A549 (cell line): Measurements from ENCODE around the gene SIAH2. TPM values are rescaled to one million over a fixed set of nuclear protein-coding genes. Genes with fewer than 3 reads are reported as not detected.

ENCODE experiments used
- ATAC-seq, 2 experiments: fragments of 200-7000 bp in 1 of 2; fragments of >200 bp in 1 of 2; cut with Nextera tagmentation in 1 of 2; cut with Tn5 transposase in 1 of 2; 3 replicates each; pipeline versions ENCODE4 v1.8.0 to v1.9.1; 2018 to 2020; ENCODE audit warnings: mild to moderate bottlenecking in 1 of 2, moderate library complexity in 1 of 2
- CTCF ChIA-PET: fragments of 300-600 bp; sonication (Branson Sonifier 250); formaldehyde crosslinking; extraction: SDS; loops from one replicate; lab custom pipeline; 2021; ENCODE audit warnings: antibody characterized with exemption, inconsistent platforms; lab: Yijun Ruan, JAX
- POLR2A ChIA-PET: fragments of 350-600 bp; formaldehyde crosslinking; extraction: SDS; loops from one replicate; lab custom pipeline; 2021; ENCODE audit warnings: antibody characterized with exemption, inconsistent platforms; lab: Yijun Ruan, JAX
- DNase-seq, 2 experiments: peaks; one replicate each; pipeline versions ENCODE4 v3.0.0 to v3.0.0-alpha.2; 2011 to 2016; ENCODE audit warnings: low read depth in 1 of 2, low spot score in 1 of 2
- FAIRE-seq: peaks from 2 replicates; lab custom pipeline; 2011; peaks lifted over from hg19 to GRCh38; lab: Jason Lieb, UNC
- H3K27ac ChIP-seq, 2 experiments: fragments of >200 bp; sonication (Bioruptor Twin); formaldehyde crosslinking; 3 replicates each; pipeline ENCODE4 v1.5.1; 2016 to 2017
- H3K4me1 ChIP-seq: fragments of >200 bp; sonication (Bioruptor Twin); formaldehyde crosslinking; 3 replicates; pipeline ENCODE4 v1.6.1; 2016
- H3K4me2 ChIP-seq: fragments of >200 bp; sonication (Bioruptor Twin); formaldehyde crosslinking; 3 replicates; pipeline ENCODE4 v1.6.1; 2016
- H3K4me3 ChIP-seq: fragments of >200 bp; sonication (Bioruptor Twin); formaldehyde crosslinking; 3 replicates; pipeline ENCODE4 v1.5.1; 2016
- H3K9me3 ChIP-seq: fragments of >200 bp; sonication (Bioruptor Twin); formaldehyde crosslinking; 3 replicates; pipeline ENCODE4 v1.6.1; 2016
- CHD4 ChIP-seq: fragments of 200-600 bp; sonication (generic); IDR thresholded peaks from 2 replicates; pipeline ENCODE4 v1.6.1; 2016; ENCODE audit warnings: antibody characterized with exemption, mild to moderate bottlenecking, borderline replicate concordance
- EP300 ChIP-seq, 2 experiments: fragments of >200 bp; sonication (Bioruptor Twin); formaldehyde crosslinking; IDR thresholded peaks; 2 replicates in 1 of 2; 3 replicates in 1 of 2; pipeline ENCODE4 v1.6.1; 2016 to 2017
- GATA3 ChIP-seq: IDR thresholded peaks from 2 replicates; pipeline ENCODE4 v1.6.1; 2012; ENCODE audit warnings: borderline replicate concordance
- HDAC2 ChIP-seq: fragments of 200-600 bp; sonication (generic); IDR thresholded peaks from 2 replicates; pipeline ENCODE4 v1.6.1; 2016
- HEYL ChIP-seq: fragments of 250-450 bp; sonication (Bioruptor Pico); IDR thresholded peaks from 2 replicates; pipeline ENCODE4 v1.8.0; 2021; ENCODE audit warnings: mild to moderate bottlenecking, moderate library complexity
- MYC ChIP-seq: IDR thresholded peaks from 2 replicates; pipeline ENCODE4 v1.6.1; 2012; ENCODE audit warnings: mild to moderate bottlenecking, inconsistent platforms, low read length, improper control_type of control experiment, borderline replicate concordance
- NFE2L2 ChIP-seq: fragments of 150-350 bp; conservative IDR thresholded peaks from 2 replicates; pipeline ENCODE4 v1.6.1; 2014; ENCODE audit warnings: low read length
- NPAS2 ChIP-seq: fragments of 250-450 bp; sonication (Bioruptor Pico); IDR thresholded peaks from 2 replicates; pipeline ENCODE4 v1.8.0; 2022; ENCODE audit warnings: mild to moderate bottlenecking, moderate library complexity, borderline replicate concordance
- PHF8 ChIP-seq: fragments of 200-600 bp; sonication (generic); IDR thresholded peaks from 2 replicates; pipeline ENCODE4 v1.6.1; 2016; ENCODE audit warnings: low read depth, mild to moderate bottlenecking, antibody characterized with exemption, moderate library complexity, borderline replicate concordance
- POLR2A ChIP-seq: IDR thresholded peaks from 2 replicates; pipeline ENCODE4 v1.6.1; 2012; ENCODE audit warnings: mild to moderate bottlenecking, low read length
- RAD21 ChIP-seq, 2 experiments: fragments of >200 bp in 1 of 2; sonication (Bioruptor Twin) in 1 of 2; formaldehyde crosslinking in 1 of 2; IDR thresholded peaks in 1 of 2; conservative IDR thresholded peaks in 1 of 2; 2 replicates in 1 of 2; 3 replicates in 1 of 2; pipeline ENCODE4 v1.6.1; 2012 to 2018; ENCODE audit warnings: inconsistent platforms in 1 of 2
- SMC3 ChIP-seq: fragments of >200 bp; sonication (Bioruptor Twin); formaldehyde crosslinking; IDR thresholded peaks from 3 replicates; pipeline ENCODE4 v1.6.1; 2018; ENCODE audit warnings: inconsistent platforms
- ZNF302 ChIP-seq: fragments of 250-450 bp; sonication (Bioruptor Pico); IDR thresholded peaks from 2 replicates; pipeline ENCODE4 v1.9.0; 2021; ENCODE audit warnings: inconsistent platforms, mild to moderate bottlenecking, moderate library complexity
- ZSCAN20 ChIP-seq: fragments of 250-450 bp; sonication (Bioruptor Pico); IDR thresholded peaks from 2 replicates; pipeline ENCODE4 v1.8.0; 2022; ENCODE audit warnings: mild to moderate bottlenecking, moderate library complexity
- WGBS: methylation state at CpG from one replicate; pipeline ENCODE4 v1.1.6; 2017; ENCODE audit errors: missing lambda C conversion rate; 5-methylcytosine and 5-hydroxymethylcytosine counted together
- polyA plus RNA-seq, 4 experiments: library from polyadenylated mRNA; depleted of rRNA in 3 of 4; stranded (reverse); fragments of >200 nt; fragmentation: RNase III in 1 of 4; extraction: RNeasy Plus Mini Kit Qiagen cat#74134 plus additional on column Dnase treatment in 1 of 4; gene quantifications; 2 replicates in 3 of 4; 3 replicates in 1 of 4; pipeline ENCODE4 v1.2.3, GENCODE V29; 2011 to 2017
- TF ChIP-seq, protein P1 (sequence below): fragments of 200-600 bp; sonication (generic); IDR thresholded peaks from 2 replicates; pipeline ENCODE4 v1.6.1; 2016; ENCODE audit warnings: antibody characterized with exemption, mild to moderate bottlenecking, moderate library complexity
- TF ChIP-seq, protein P2 (sequence below): fragments of 250-450 bp; sonication (Bioruptor Pico); IDR thresholded peaks from 2 replicates; pipeline ENCODE4 v1.5.0; 2021; ENCODE audit warnings: mild to moderate bottlenecking, moderate library complexity, borderline replicate concordance

The SIAH2 gene
- polyA plus RNA-seq, 2 of the 4 experiments (the other 2 are of a cell fraction), result 11.4 to 24.8 TPM

DNA sequence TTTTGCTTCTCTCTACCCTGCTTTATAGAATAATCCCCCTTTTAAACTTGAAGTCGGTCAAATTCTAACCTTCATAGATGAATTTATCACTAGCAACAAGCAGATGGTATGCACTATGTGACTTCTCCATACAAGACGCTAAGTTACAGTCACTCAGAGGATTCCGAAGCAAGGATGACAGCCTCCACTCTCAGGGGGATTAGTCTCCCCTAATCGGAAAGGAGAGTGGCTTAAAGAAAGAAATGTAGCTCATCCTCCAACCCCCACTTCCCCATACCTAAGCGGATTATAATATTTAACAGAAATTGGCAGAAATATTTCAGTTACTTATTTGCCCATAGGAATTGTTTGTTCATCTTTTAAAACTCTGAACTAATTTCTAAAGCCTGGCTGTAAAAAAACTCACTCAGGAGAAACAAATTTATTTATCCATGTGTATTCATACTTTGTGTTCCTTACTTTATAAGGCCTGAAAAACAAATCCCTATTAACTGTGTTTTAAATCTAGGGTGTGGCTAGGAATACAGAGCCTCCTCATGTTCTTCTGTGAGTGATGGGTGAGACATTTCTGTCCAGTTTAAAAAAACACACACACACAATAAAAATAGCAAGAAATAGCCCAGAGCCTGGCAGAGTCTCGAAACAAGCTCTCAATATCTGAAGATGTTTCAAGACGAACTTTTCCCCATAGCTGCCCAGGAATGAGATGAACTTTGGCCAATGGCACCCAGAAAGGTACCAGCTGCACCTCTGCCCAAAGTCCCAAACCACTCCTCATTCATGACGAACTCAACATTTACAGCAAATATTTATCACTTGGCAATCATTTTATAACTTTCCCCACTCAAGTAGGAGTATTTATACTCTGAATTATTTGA is 18.7 kb downstream of the SIAH2 start:
- no peaks in the 10 kb centered on the region for H3K9me3 ChIP-seq
- H3K4me2 ChIP-seq, result peak overlapping the region; percentile 48
- no peak for DNase-seq
- POLR2A ChIA-PET, result interaction anchor here (0.8 kb wide), 1 partner anchor 81 kb away, joined by 3 read pairs; no protein-coding TSS in a partner anchor
- peak overlapping the region; percentile 24 to 33; a peak in 2 of 6 replicates for H3K27ac ChIP-seq
- ATAC-seq, result peak in 1 of 2 experiments; percentile 39; a peak in 3 of 6 replicates
- no peak for TF ChIP-seq HEYL (CRISPR knock-in tag)
- no peak for TF ChIP-seq GATA3
- TF ChIP-seq ZNF302 (CRISPR knock-in tag), result no peak
- TF ChIP-seq EP300 (IDR thresholded peaks at IDR 0.05), result no peak
- no peak for TF ChIP-seq ZSCAN20 (CRISPR knock-in tag)
- no peak for TF ChIP-seq CHD4
- TF ChIP-seq RAD21 (conservative IDR thresholded peaks at IDR 0.05 in 1 of 2, IDR thresholded peaks at IDR 0.05 in 1 of 2), result no peak
- TF ChIP-seq NFE2L2, result no peak
- TF ChIP-seq NPAS2 (CRISPR knock-in tag), result no peak
- CTCF ChIA-PET, result interaction anchor here (1.1 to 1.5 kb wide), 3 partner anchors 11 to 22 kb away, joined by 3 to 5 read pairs (median 3); no protein-coding TSS in a partner anchor
- no peak overlapping the region for H3K4me3 ChIP-seq
- no peak for FAIRE-seq
- peaks cover 37% of the 10 kb centered on the region for H3K4me1 ChIP-seq
- WGBS, result 47% methylated on average over 8 of the region's 8 CpGs

DNA sequence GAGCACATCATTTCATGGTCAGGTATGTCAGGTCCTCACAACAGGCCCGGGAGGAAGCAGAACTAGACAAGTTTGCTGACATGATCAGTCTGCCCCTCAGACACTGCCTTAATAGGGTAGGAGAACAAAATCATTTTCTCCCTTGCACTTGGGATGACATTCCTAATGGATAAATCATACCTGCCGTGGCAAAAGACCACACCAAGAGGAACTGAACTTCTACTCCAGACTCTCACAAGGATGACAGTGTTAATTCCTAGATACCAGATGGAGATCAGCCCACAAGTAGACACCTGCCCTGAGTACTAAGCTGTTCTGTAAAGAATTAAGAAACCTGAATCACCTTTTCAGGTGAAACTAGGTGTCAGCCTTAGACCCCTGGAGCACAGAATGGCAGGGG is 19.5 kb downstream of the SIAH2 start:
- no peaks in the 10 kb centered on the region for H3K9me3 ChIP-seq
- CTCF ChIA-PET, result interaction anchor here (1.1 to 1.5 kb wide), 4 partner anchors 11 to 342 kb away, joined by 3 to 5 read pairs (median 3); partner anchors contain the start of gene MED12L
- H3K4me2 ChIP-seq, result peak overlapping the region; percentile 48
- POLR2A ChIA-PET, result no interaction called here
- H3K4me3 ChIP-seq, result no peak overlapping the region
- ATAC-seq (peak; percentile 45 to 63; a peak in 5 of 6 replicates), DNase-seq (peak in 1 of 2 experiments; percentile 28)
- TF ChIP-seq MYC (no peak), EP300 (IDR thresholded peaks at IDR 0.05) (no peak), POLR2A (no peak), SMC3 (no peak), ZSCAN20 (CRISPR knock-in tag) (no peak), HDAC2 (no peak)
- TF ChIP-seq, protein P1, sequence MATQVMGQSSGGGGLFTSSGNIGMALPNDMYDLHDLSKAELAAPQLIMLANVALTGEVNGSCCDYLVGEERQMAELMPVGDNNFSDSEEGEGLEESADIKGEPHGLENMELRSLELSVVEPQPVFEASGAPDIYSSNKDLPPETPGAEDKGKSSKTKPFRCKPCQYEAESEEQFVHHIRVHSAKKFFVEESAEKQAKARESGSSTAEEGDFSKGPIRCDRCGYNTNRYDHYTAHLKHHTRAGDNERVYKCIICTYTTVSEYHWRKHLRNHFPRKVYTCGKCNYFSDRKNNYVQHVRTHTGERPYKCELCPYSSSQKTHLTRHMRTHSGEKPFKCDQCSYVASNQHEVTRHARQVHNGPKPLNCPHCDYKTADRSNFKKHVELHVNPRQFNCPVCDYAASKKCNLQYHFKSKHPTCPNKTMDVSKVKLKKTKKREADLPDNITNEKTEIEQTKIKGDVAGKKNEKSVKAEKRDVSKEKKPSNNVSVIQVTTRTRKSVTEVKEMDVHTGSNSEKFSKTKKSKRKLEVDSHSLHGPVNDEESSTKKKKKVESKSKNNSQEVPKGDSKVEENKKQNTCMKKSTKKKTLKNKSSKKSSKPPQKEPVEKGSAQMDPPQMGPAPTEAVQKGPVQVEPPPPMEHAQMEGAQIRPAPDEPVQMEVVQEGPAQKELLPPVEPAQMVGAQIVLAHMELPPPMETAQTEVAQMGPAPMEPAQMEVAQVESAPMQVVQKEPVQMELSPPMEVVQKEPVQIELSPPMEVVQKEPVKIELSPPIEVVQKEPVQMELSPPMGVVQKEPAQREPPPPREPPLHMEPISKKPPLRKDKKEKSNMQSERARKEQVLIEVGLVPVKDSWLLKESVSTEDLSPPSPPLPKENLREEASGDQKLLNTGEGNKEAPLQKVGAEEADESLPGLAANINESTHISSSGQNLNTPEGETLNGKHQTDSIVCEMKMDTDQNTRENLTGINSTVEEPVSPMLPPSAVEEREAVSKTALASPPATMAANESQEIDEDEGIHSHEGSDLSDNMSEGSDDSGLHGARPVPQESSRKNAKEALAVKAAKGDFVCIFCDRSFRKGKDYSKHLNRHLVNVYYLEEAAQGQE, result no peak
- TF ChIP-seq, all 56 proteins: peak for 0
- no peak for FAIRE-seq
- peak overlapping the region in 1 of 2 experiments; percentile 24; a peak in 1 of 6 replicates for H3K27ac ChIP-seq
- peaks cover 43% of the 10 kb centered on the region for H3K4me1 ChIP-seq
- 13% methylated on average over 2 of the region's 2 CpGs for WGBS

DNA sequence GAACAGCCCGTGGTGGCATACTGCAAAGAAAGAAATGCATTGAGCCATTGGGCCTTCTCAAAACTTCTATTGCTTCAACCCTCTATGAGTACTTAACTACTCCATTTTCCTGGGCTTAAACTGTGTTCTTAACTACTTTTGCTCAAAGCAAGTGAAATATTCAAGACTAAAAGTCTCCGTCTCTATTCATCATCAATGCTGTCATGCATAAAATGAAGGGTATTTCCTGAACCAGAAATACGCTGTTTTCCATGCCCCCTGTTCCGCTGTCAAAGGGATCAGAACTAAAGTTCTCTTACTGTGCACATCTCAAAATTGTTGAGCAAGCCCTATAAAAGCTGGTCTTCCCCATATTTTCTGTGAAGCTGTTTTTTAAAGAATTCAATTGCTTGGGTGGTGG is 20.3 kb downstream of the SIAH2 start:
- ChIA-PET CTCF (interaction anchor here (1.1 kb wide), 2 partner anchors 21 to 343 kb away, joined by 3 read pairs; partner anchors contain the start of gene MED12L), POLR2A (no interaction called here)
- Histone ChIP-seq H3K27ac (no peak overlapping the region), H3K9me3 (no peaks in the 10 kb centered on the region), H3K4me1 (peaks cover 46% of the 10 kb centered on the region), H3K4me2 (no peak overlapping the region), H3K4me3 (no peak overlapping the region)
- DNase-seq (no peak), ATAC-seq (no peak), FAIRE-seq (no peak)
- TF ChIP-seq PHF8, result no peak
- TF ChIP-seq, protein P2, sequence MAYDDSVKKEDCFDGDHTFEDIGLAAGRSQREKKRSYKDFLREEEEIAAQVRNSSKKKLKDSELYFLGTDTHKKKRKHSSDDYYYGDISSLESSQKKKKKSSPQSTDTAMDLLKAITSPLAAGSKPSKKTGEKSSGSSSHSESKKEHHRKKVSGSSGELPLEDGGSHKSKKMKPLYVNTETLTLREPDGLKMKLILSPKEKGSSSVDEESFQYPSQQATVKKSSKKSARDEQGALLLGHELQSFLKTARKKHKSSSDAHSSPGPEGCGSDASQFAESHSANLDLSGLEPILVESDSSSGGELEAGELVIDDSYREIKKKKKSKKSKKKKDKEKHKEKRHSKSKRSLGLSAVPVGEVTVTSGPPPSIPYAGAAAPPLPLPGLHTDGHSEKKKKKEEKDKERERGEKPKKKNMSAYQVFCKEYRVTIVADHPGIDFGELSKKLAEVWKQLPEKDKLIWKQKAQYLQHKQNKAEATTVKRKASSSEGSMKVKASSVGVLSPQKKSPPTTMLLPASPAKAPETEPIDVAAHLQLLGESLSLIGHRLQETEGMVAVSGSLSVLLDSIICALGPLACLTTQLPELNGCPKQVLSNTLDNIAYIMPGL (CRISPR knock-in tag), result no peak
- 94% methylated on average over 4 of the region's 4 CpGs for WGBS
